OCI-LY1 (cell line): ENCODE results near the gene CHID1.

Experiments used
- H2AFZ ChIP-seq: fragments of 200-600 bp; sonication (generic), shearing (Covaris generic); 2 replicates; pipeline ENCODE4 v1.6.0; 2014; ENCODE audit warnings: antibody characterized with exemption, mild to moderate bottlenecking, low read length
- H3F3A ChIP-seq: fragments of 200-600 bp; sonication (generic), shearing (Covaris generic); 2 replicates; pipeline ENCODE4 v1.6.0; 2014; ENCODE audit warnings: mild to moderate bottlenecking, antibody characterized with exemption, low read length, moderate library complexity; ENCODE audit not compliant: insufficient read depth
- H3K27ac ChIP-seq: fragments of 200-600 bp; sonication (generic); 2 replicates; pipeline ENCODE4 v1.5.1; 2014; ENCODE audit warnings: low read length, mixed run types, mild to moderate bottlenecking, low read depth; ENCODE audit not compliant: poor library complexity, severe bottlenecking
- H3K27me3 ChIP-seq: fragments of 200-600 bp; sonication (generic); 2 replicates; pipeline ENCODE4 v1.6.0; 2014; ENCODE audit warnings: antibody characterized with exemption, mild to moderate bottlenecking, low read length, moderate library complexity; ENCODE audit not compliant: insufficient read depth
- H3K36me3 ChIP-seq: fragments of 200-600 bp; sonication (generic); 2 replicates; pipeline ENCODE4 v1.6.1; 2014; ENCODE audit warnings: mild to moderate bottlenecking, antibody characterized with exemption, low read length, moderate library complexity, mixed read lengths; ENCODE audit not compliant: insufficient read depth
- H3K4me1 ChIP-seq: fragments of 200-600 bp; sonication (generic); 2 replicates; pipeline ENCODE4 v1.5.1; 2014; ENCODE audit warnings: mild to moderate bottlenecking, low read length, moderate library complexity; ENCODE audit not compliant: insufficient read depth, severe bottlenecking
- H3K4me2 ChIP-seq: fragments of 200-600 bp; sonication (generic), shearing (Covaris generic); 2 replicates; pipeline ENCODE4 v1.6.1; 2014; ENCODE audit warnings: low read length
- H3K4me3 ChIP-seq: fragments of 200-600 bp; sonication (generic); 2 replicates; pipeline ENCODE4 v1.5.1; 2014; ENCODE audit warnings: low read length, low read depth, mild to moderate bottlenecking, mixed read lengths; ENCODE audit not compliant: poor library complexity, severe bottlenecking
- H3K79me2 ChIP-seq: fragments of 200-600 bp; shearing (Covaris generic); 2 replicates; pipeline ENCODE4 v1.6.1; 2016; ENCODE audit warnings: mixed run types, low read length, mixed read lengths; ENCODE audit not compliant: insufficient read depth
- H3K9ac ChIP-seq: fragments of 200-600 bp; sonication (generic), shearing (Covaris generic); 2 replicates; pipeline ENCODE4 v1.6.1; 2014; ENCODE audit warnings: mild to moderate bottlenecking, low read length, mixed read lengths
- H3K9me2 ChIP-seq: fragments of 200-600 bp; sonication (generic), shearing (Covaris generic); 2 replicates; pipeline ENCODE4 v1.6.1; 2014; ENCODE audit warnings: low read depth, mild to moderate bottlenecking, low read length, mixed read lengths
- H3K9me3 ChIP-seq: fragments of 200-600 bp; shearing (Covaris generic); 2 replicates; pipeline ENCODE4 v1.6.1; 2014; ENCODE audit warnings: low read length, mixed read lengths
- H4K20me1 ChIP-seq: fragments of 200-600 bp; sonication (generic), shearing (Covaris generic); 2 replicates; pipeline ENCODE4 v1.6.0; 2016; ENCODE audit warnings: mild to moderate bottlenecking, low read length; ENCODE audit not compliant: insufficient read depth
- CTCF ChIP-seq: fragments of 200-600 bp; sonication (generic), shearing (Covaris generic); IDR thresholded peaks from 2 replicates; pipeline ENCODE4 v1.5.1; 2017; ENCODE audit warnings: mild to moderate bottlenecking, antibody characterized with exemption, low read length, moderate library complexity, mixed read lengths
- EZH2 ChIP-seq: fragments of 200-600 bp; sonication (generic), shearing (Covaris generic); IDR thresholded peaks from 2 replicates; pipeline ENCODE4 v1.8.0; 2017; ENCODE audit warnings: borderline replicate concordance, mixed run types, mild to moderate bottlenecking, antibody characterized with exemption, low read length, moderate library complexity, mixed read lengths

CHID1 gene

GRCh38 chr11:818396-819128, 92.0 kb downstream of the CHID1 start, which contains the start of gene PNPLA2:
PNPLA2 (plus strand) TSS chr11:818914; CDS start chr11:819719, 805 bp downstream.
- peaks cover 22% of the 10 kb centered on the region for H3K36me3 ChIP-seq
- H3K4me3 ChIP-seq: peak within 1 kb of the TSS; percentile 75
- peak within 1 kb of the TSS; percentile 77 for H3K9ac ChIP-seq
- no peaks in the 10 kb centered on the region for H3K9me3 ChIP-seq
- no peaks in the 10 kb centered on the region for H3K9me2 ChIP-seq
- H2AFZ ChIP-seq: no peak within 1 kb of the TSS
- H3F3A ChIP-seq: peaks cover 4% of the 10 kb centered on the region; the same call in 1 of the 2 replicates
- TF ChIP-seq EZH2 (no peak), CTCF (no peak)
- H4K20me1 ChIP-seq: no peaks in the 10 kb centered on the region
- H3K27me3 ChIP-seq: no peaks in the 10 kb centered on the region
- no peaks in the 10 kb centered on the region for H3K79me2 ChIP-seq
- peaks cover 15% of the 10 kb centered on the region for H3K4me1 ChIP-seq
- H3K4me2 ChIP-seq: peak within 1 kb of the TSS; percentile 85
- H3K27ac ChIP-seq: no peak within 1 kb of the TSS
